ENCODE results near the gene SMARCD1.
"Not testable (repeated sequence)": the region's sequence is repeated elsewhere in the genome, so short reads cannot be mapped to it uniquely, and the experiment has no call there.

SMARCD1 gene

DNA sequence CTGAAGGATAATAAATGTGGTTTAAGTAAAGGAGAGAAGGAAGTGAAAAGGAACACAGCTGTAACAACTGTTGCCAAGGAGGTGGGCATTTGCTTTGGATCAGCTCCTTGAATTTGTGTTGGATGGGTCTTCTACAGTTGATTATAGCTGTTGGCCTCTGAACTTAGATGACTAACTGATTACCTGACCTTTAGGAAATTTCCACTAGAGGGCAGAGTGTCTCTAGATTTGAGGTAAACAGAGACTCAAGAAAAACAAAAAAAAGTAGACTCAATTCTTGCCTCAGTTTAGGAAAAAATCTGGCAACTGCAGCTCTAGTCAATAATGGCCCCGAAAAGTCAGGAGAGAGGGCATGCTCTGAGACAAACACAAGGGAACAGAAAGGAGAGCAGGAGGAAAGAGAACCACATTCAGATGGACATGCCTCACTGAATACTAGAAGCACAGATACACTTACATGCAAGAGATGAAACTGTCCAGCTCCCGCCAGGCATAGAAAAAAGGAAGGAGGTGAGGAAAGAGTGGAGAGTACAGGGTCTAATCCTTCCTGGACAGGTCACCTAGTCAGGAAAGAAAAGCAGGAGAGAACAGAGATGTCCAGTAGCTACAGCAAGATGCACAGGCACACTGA, 47.5 kb downstream of the SMARCD1 start:
- no peak for DNase-seq (ENCODE audit: low read depth in 1 of 2, low spot score in 1 of 2)

- no peak for DNase-seq (ENCODE audit: low read depth in 1 of 2, low spot score in 1 of 2)
These were observed 57.9 kb downstream of the SMARCD1 start for GRCh38 chr12:50142993-50143392.

- DNase-seq (ENCODE audit: low read depth in 1 of 2, low spot score in 1 of 2), result no peak
These were observed 60.3 kb downstream of the SMARCD1 start for GRCh38 chr12:50145439-50145838.

GRCh38 chr12:50147281-50147680, 62.1 kb downstream of the SMARCD1 start:
- no peak for DNase-seq (ENCODE audit: low read depth in 1 of 2, low spot score in 1 of 2)

DNA sequence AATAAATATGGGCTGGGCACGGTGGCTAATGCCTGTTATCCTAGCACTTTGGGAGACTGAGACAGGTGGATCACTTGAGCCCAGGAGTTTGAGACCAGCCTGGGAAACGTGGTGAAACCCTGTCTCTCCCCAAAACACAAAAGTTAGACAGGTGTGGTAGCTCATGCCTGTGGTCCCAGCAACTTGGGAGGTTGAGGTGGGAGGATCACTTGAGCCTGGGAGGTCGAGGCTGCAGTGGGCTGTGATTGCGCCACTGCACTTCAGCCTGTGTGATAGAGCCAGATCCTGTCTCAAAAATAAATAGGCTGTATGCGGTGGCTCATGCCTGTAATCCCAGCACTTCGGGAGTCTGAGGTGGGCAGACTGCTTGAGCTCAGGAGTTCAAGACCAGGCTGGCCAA, 62.9 kb downstream of the SMARCD1 start:
- DNase-seq (ENCODE audit: low read depth in 1 of 2, low spot score in 1 of 2), result not testable (repeated sequence)

DNA sequence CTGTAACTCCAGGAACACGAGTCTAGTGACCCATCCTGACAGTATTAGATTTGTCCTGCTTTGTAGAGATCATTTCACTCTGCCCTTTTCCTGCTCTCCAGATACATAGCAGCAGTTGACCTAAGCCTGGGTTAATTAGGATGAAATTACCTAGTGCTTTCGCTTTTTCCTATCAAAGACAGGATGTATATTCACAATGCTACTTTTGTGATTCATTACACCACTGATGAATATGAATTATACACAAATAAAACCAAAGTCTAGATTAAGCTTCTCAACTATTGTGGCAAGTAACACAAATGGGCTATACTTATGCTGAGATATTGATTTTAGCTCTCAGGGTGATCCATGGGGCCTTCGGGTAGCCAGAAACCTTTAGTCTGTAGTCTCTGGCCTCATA, 64.2 kb downstream of the SMARCD1 start:
- DNase-seq (ENCODE audit: low read depth in 1 of 2, low spot score in 1 of 2), result no peak

All from stimulated activated CD4-positive, alpha-beta T cell treated with anti-CD3 and anti-CD28 coated beads, Interleukin-15, amount 100 ng/mL, for 1 hour (primary cell).